ENCODE data around the gene MICAL2. TPM values are rescaled to one million over a fixed set of nuclear protein-coding genes. Genes with fewer than 3 reads are reported as not detected.

Gene MICAL2
- total and polyA plus RNA-seq, 3 experiments from 2014 or later, result 32.4 to 147 (median 146) TPM

Other genes starting within 250 kb of the MICAL2 start
- gene DKK3, start 102.0 kb upstream of the MICAL2 start, total RNA-seq, result 1 to 10 TPM; 2.4 to 2.7 TPM
- gene DKK3, start 102.0 kb upstream of the MICAL2 start, polyA plus RNA-seq, result 20.4 TPM